ENCODE data around the gene JAKMIP2.

DNA sequence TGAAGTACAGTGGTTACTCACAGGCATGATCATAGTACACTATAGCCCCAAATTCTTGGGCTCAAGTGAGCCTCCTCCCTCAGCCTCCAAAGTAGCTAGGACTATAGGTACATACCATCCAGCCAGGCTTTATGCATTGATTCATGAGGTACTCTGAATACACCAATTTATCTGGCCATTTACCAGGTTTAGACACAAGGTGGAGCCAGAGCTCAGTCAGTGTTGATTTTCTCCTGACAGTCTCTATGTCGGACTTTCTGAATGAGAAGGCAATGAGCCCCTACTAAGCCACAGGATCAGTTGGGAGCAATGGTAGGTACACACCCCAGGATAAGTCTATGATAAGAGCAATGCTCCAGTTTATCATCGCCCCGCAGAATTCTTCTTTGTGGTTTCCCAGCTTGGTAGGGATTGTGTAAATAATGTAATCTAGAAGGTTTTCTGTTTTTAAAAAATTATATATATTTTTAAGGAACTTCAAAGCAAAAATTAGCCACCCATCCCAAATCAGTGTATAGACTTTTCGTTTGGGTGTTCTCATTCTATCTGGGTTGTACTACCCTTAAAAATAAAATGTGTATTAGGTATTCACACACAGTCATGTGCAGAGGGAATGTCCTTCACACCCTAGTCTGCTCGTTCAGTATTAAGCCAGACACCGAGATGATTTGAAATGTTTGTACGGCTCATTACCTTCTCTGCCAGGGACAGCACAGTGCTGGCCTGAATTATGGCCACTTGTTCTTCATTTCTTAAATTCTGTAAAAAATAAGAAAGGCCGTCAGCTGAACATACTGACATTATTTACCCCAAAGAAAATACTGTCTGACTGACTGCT is 154.3 kb downstream of the JAKMIP2 start:
- TF ChIP-seq POLR2A (IDR thresholded peaks at IDR 0.05; ENCODE audit: low read length), result no peak
- no peak for TF ChIP-seq GATA1 (IDR thresholded peaks at IDR 0.05; ENCODE audit: low read depth, low read length)
